Right cardiac atrium (tissue), 5 donors: Measurements from ENCODE around the gene LDLRAD4. TPM values are rescaled to one million over a fixed set of nuclear protein-coding genes. Genes with fewer than 3 reads are reported as not detected.

Experiments used
- ATAC-seq, 2 donors: fragments of 200-7000 bp; cut with Tn5 transposase; one replicate each; pipeline versions ENCODE4 v1.8.0 to v1.9.1; 2020; ENCODE audit warnings: moderate library complexity in 2 of 2, mild to moderate bottlenecking in 1 of 2
- DNase-seq, 3 donors: peaks; one replicate each; pipeline ENCODE4 v3.0.0-alpha.2; 2020
- H3K27ac ChIP-seq: one replicate; pipeline ENCODE4 v1.5.1; 2013; ENCODE audit warnings: mild to moderate bottlenecking, low read length, control low read depth, moderate library complexity
- H3K27me3 ChIP-seq: one replicate; pipeline ENCODE4 v1.6.1; 2013; ENCODE audit not compliant: control insufficient read depth, insufficient read depth
- H3K4me1 ChIP-seq: one replicate; pipeline ENCODE4 v1.6.1; 2013; ENCODE audit warnings: low read length; ENCODE audit not compliant: control insufficient read depth, insufficient read depth
- H3K4me3 ChIP-seq: one replicate; pipeline ENCODE4 v1.5.1; 2013; ENCODE audit warnings: low read length, control low read depth
- H3K9me3 ChIP-seq: one replicate; pipeline ENCODE4 v1.6.1; 2013; ENCODE audit warnings: low read length; ENCODE audit not compliant: control insufficient read depth
- WGBS: extraction: QIAGEN DNeasy Blood & Tissue Kit; methylation state at CpG from one replicate; pipeline ENCODE4 v1.1.7; 2013; 5-methylcytosine and 5-hydroxymethylcytosine counted together
- intact Hi-C, 4 donors: fragments of 100-400 bp; cut with DNase I; formaldehyde crosslinking; loops; one replicate each; pipeline versions ENCODE4 v1.11.0 to v1.14.0; 2022 to 2023
- polyA plus RNA-seq: library from polyadenylated mRNA; stranded (reverse); fragments of 200-250 nt; gene quantifications from one replicate; pipeline ENCODE4 v1.2.3, GENCODE V29; 2013
- total RNA-seq, 4 donors: library from RNA; stranded (reverse); fragmentation: NEBNext Ultra II Directional; extraction: Animal tissue kit (Norgen Biotek cat#: 25700); gene quantifications; one replicate each; pipeline ENCODE4 v1.2.1, GENCODE V29; 2021
- donor health status: healthy with polysubstance abuse.
- donor health status: DM: no; HTN: yes; CAD: no.
- donor health status: DM: no; HTN: no; CAD: no.
- donor health status: DM: no; HTN: yes; CAD: no; lungs with severe emphysema.
- donor health status: DM: yes; HTN: yes; CAD: no.

LDLRAD4 gene
- total and polyA plus RNA-seq, 5 donors: 25.7 to 159 (median 68.1) TPM

GRCh38 chr18:13461936-13462335, 243.4 kb downstream of the LDLRAD4 start:
- DNase-seq (no peak), ATAC-seq (no peak)
- WGBS: 85% methylated on average over 5 of the region's 5 CpGs
- H3K4me3 ChIP-seq: no peak overlapping the region
- H3K27ac ChIP-seq: no peak overlapping the region
- H3K4me1 ChIP-seq: no peaks in the 10 kb centered on the region
- intact Hi-C loops: loop anchor here in 1 of 4 donors (10.0 kb wide), 1 partner anchor 247 kb away; the partner anchor contains the start of gene LDLRAD4
- no peaks in the 10 kb centered on the region for H3K9me3 ChIP-seq
- no peaks in the 10 kb centered on the region for H3K27me3 ChIP-seq

DNA sequence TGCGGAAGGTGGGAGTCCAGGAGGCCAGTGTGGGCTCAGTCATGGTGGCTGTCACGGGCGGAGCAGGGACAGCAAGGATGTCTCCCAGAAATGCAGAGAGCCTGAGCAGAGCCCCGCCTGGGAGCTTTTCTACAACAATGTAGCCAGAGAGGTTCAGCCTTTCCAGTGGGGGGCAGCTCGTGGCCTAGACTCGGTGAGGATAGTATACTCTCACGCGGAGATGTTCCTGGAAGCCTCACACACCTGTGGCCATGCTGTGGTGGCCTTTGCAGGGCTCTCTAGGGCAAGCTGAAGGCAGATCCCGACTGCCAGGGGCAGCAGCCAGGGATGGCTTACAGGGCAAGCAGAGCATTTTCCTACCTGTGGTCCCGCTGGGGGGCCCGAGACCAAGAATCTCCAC, 244.1 kb downstream of the LDLRAD4 start:
- no peak for ATAC-seq
- Histone ChIP-seq H3K4me3 (no peak overlapping the region), H3K9me3 (no peaks in the 10 kb centered on the region), H3K27ac (no peak overlapping the region), H3K27me3 (no peaks in the 10 kb centered on the region), H3K4me1 (no peaks in the 10 kb centered on the region)
- WGBS: 92% methylated on average over 11 of the region's 11 CpGs
- no peak for DNase-seq
- intact Hi-C loops: loop anchor here in 1 of 4 donors (10.0 kb wide), 1 partner anchor 248 kb away; the partner anchor contains the start of gene LDLRAD4

GRCh38 chr18:13463526-13464210, 245.1 kb downstream of the LDLRAD4 start:
- DNase-seq (no peak), ATAC-seq (no peak)
- Histone ChIP-seq H3K27ac (no peak overlapping the region), H3K4me3 (no peak overlapping the region), H3K4me1 (no peaks in the 10 kb centered on the region), H3K27me3 (no peaks in the 10 kb centered on the region), H3K9me3 (no peaks in the 10 kb centered on the region)
- WGBS: 79% methylated on average over 6 of the region's 6 CpGs
- intact Hi-C loops: loop anchor here in 1 of 4 donors (10.0 kb wide), 1 partner anchor 249 kb away; the partner anchor contains the start of gene LDLRAD4

DNA sequence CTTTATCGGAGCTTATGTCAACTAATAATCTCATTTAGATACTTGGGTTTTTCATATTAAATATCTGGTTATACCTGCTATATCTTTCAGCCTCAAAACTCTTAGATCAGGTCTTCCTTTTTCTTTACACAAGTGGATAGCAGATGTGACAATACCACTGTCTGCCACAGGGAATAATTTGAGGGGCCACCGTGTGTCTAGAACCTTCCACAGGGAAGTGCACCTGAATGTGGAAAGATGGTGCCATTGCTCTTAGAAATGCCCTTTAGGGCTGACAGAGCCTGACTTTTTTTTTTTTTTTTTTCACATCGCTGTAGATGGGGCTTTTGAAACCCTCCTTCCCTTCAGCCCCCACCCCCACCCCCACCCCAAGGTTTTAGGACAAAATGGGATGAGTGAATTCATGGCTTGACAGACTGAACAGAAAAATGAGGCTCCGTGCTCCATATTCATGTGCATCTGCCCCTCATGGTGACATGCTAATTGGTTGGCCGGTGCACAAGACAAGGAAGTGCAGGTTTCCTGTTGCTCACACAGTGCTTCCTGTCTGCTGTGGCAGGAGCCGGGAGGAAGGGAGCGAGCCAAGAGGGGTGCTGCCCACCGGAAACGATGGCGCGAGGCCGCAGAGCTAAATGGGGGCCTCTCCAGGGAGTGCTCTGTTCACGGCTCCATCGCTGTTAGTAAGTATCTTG, 246.0 kb downstream of the LDLRAD4 start:
- DNase-seq (peak; percentile 71 to 85 (median 85)), ATAC-seq (peak; percentile 89 to 96)
- 50% methylated on average over 14 of the region's 14 CpGs for WGBS
- no peaks in the 10 kb centered on the region for H3K27me3 ChIP-seq
- H3K9me3 ChIP-seq: no peaks in the 10 kb centered on the region
- H3K27ac ChIP-seq: no peak overlapping the region
- H3K4me3 ChIP-seq: no peak overlapping the region
- no peaks in the 10 kb centered on the region for H3K4me1 ChIP-seq
- intact Hi-C loops: loop anchor here in 1 of 4 donors (10.0 kb wide), 1 partner anchor 250 kb away; the partner anchor contains the start of gene LDLRAD4

- Histone ChIP-seq H3K4me3 (no peak overlapping the region), H3K27me3 (no peaks in the 10 kb centered on the region), H3K27ac (no peak overlapping the region), H3K9me3 (no peaks in the 10 kb centered on the region), H3K4me1 (no peaks in the 10 kb centered on the region)
- 58% methylated on average over 4 of the region's 4 CpGs for WGBS
- intact Hi-C loops: loop anchor here in 1 of 4 donors (10.0 kb wide), 1 partner anchor 250 kb away; the partner anchor contains the start of gene LDLRAD4
- ATAC-seq (no peak), DNase-seq (no peak)
Measured at GRCh38 chr18:13465124-13465446, 246.5 kb downstream of the LDLRAD4 start.

GRCh38 chr18:13465476-13465875, 246.9 kb downstream of the LDLRAD4 start:
- Histone ChIP-seq H3K4me1 (no peaks in the 10 kb centered on the region), H3K9me3 (no peaks in the 10 kb centered on the region), H3K27me3 (no peaks in the 10 kb centered on the region), H3K4me3 (no peak overlapping the region), H3K27ac (no peak overlapping the region)
- 63% methylated on average over 5 of the region's 5 CpGs for WGBS
- DNase-seq (no peak), ATAC-seq (peak; percentile 54 to 74)
- intact Hi-C loops: loop anchor here in 1 of 4 donors (10.0 kb wide), 1 partner anchor 251 kb away; the partner anchor contains the start of gene LDLRAD4

GRCh38 chr18:13470516-13471197, 252.1 kb downstream of the LDLRAD4 start:
- H3K27ac ChIP-seq: no peak overlapping the region
- intact Hi-C loops: no loop called here
- peaks cover 12% of the 10 kb centered on the region for H3K4me1 ChIP-seq
- 85% methylated on average over 10 of the region's 10 CpGs for WGBS
- no peaks in the 10 kb centered on the region for H3K9me3 ChIP-seq
- ATAC-seq (peak; percentile 67 to 68), DNase-seq (peak in 1 of 3 donors; percentile 49)
- no peaks in the 10 kb centered on the region for H3K27me3 ChIP-seq
- H3K4me3 ChIP-seq: no peak overlapping the region

- Histone ChIP-seq H3K4me3 (no peak overlapping the region), H3K9me3 (no peaks in the 10 kb centered on the region), H3K27ac (peak overlapping the region; percentile 26), H3K27me3 (no peaks in the 10 kb centered on the region), H3K4me1 (peaks cover 12% of the 10 kb centered on the region)
- intact Hi-C loops: no loop called here
- 76% methylated on average over 17 of the region's 17 CpGs for WGBS
- ATAC-seq (peak; percentile 81 to 82), DNase-seq (peak; percentile 54 to 69 (median 66))
Measured at GRCh38 chr18:13471198-13471845, 252.8 kb downstream of the LDLRAD4 start.

DNA sequence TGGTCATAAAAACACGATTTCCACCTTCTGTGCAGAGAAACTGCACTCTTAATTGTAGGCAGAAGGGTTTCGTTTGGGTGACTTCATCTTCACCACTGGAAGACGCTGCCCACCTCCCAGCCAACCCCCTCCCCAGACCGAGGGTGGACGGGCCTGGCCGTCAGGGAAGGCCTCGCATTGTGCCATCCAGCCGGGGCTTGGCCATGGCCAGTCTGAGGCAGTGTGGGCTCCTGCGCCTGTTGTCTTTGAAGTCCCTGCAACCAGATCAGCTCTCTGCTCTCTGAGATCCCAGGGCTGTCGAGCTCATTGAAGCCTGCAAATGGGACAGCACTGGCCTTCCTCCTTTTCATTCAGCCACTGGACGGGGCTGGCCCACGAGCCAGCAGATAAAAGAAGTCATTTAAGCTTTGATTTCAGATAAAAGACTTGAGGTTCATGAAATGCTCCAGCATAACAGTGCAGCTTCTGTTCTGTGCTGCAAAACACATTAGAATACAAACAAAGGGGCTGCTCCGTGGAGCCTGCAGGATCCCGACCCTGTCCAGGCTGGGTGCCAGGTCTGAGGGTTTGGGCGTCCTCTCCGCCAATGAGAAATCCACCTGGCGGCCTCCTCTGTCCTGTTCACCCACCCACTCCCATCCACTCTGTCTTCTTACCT, 253.5 kb downstream of the LDLRAD4 start:
- ATAC-seq (peak in 1 of 2 donors; percentile 25), DNase-seq (no peak)
- intact Hi-C loops: no loop called here
- WGBS: 52% methylated on average over 17 of the region's 17 CpGs
- Histone ChIP-seq H3K9me3 (no peaks in the 10 kb centered on the region), H3K27ac (no peak overlapping the region), H3K4me1 (peaks cover 12% of the 10 kb centered on the region), H3K4me3 (no peak overlapping the region), H3K27me3 (no peaks in the 10 kb centered on the region)

GRCh38 chr18:13473751-13474150, 255.2 kb downstream of the LDLRAD4 start:
- intact Hi-C loops: no loop called here
- Histone ChIP-seq H3K9me3 (no peaks in the 10 kb centered on the region), H3K27me3 (no peaks in the 10 kb centered on the region), H3K4me1 (peaks cover 12% of the 10 kb centered on the region), H3K27ac (no peak overlapping the region), H3K4me3 (no peak overlapping the region)
- DNase-seq (no peak), ATAC-seq (no peak)
- 94% methylated on average over 6 of the region's 6 CpGs for WGBS
